Skin epidermis (tissue), 12 donors: ENCODE results near the gene TBC1D10B.

ENCODE experiments used
- H3K27ac ChIP-seq, 21 experiments: fragments of 200-600 bp; sonication (generic) in 11 of 21; one replicate each; pipeline ENCODE4 v1.5.0; 2020; ENCODE audit warnings: mild to moderate bottlenecking in 3 of 21, inconsistent platforms in 2 of 21, moderate library complexity in 2 of 21
- H3K4me3 ChIP-seq, 7 experiments: fragments of 200-600 bp; sonication (generic) in 2 of 7; one replicate each; pipeline ENCODE4 v1.5.0; 2020; ENCODE audit warnings: inconsistent platforms in 2 of 7, mild to moderate bottlenecking in 2 of 7, moderate library complexity in 1 of 7

The TBC1D10B gene

DNA sequence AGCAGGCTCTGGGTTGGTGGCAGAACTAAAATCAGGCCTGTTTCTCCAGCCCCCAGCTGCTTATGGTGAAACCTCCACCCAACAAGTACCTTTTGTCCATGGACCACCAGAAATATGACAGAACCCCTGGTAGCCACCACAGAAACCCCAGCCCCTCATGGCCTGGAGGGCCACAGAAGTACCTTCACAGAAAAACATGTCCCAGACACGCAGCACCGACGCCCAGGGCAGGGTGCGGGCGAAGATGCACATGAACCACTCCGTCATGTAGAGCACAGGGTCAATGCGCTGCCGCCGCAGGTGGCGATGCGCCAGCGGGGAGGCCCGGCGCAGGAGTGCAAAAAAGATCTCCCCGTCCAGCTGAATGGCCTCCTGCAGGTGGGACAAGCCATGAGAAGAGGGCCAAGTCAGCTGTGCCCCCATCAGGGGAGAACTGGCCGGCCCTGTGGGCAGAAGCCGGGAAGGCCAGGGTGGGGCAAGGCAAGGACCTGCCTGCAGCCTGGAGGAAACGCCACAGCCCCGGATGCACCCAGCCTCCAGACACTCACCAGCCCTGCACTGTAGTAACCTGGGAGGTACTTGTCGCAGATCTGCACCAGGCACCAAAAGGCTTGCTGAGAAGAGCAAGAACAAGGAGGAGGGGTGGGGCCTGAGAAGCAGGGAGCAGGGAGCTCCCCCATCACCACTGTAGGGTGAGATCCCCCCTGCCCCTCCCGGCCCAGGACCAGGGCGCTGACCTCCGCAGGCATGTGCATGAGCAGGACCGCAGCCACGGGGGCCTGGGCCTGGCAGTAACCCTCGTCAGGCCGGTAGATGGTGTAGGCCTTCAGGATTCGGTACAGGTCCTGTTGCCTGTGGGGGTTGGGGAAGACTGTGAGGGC is 11.1 kb downstream of the TBC1D10B start:
- H3K27ac ChIP-seq, result peak overlapping the region in 1 of 21 experiments; percentile 50
- no peak overlapping the region for H3K4me3 ChIP-seq

DNA sequence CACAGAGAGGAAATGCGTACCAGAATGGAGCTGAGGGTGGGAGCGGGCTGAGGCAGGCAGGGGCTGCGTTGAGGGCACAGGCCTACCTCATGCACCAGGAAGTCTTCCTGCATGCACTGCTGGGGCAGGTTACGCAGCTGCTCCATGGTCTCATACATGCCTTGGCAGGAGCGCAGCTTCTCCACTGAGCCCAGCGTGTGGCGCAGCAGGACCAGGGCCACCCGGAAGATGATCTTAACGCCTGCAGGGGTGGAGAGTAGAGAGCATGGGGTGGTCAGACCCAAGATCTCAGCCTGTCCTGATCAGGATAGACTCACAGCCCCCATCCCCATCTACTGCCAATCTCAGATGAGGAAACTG is 11.7 kb downstream of the TBC1D10B start:
- no peak overlapping the region for H3K27ac ChIP-seq
- H3K4me3 ChIP-seq, result no peak overlapping the region

DNA sequence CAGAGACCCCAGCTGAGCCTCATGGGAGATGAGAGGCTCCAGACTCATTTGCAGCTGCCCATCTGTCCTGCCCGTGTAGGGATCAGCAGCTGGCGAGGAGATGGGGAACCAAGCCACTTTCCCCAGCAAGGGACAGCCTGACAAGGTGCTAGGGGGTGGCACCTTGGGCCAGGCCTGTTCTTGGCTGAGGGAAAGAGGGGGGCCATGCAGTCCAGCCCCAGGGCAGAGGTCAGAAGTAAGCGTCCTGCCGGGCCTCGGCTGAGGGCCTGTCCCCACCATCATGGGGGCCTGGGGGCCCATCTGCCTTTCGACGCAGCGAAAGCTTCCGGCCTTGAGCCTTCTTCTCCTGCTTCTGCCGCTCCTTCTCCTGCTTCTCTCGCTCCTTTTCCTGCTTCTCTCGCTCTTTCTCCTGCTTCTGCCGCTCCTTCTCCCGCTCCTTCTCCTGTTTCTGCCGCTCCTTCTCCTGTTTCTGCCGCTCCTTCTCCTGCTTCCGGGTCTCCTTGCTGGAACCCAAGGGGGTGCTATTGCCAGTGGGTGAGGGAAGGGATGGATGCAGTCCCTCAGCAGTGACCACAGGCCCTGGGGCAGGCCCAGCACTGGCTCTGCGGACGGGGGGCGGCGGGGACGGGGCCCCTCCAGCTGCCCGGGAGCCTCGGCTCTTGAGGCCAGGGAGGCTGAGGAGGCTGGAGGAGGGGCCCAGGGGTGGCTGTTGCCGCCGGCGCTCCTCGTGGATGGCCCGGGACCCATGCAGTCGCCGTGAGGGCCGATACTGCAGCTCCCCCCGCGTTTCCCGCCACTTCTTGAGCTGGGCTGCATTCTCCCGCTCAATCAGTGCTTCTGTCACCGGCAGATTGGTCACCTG is 12.3 kb downstream of the TBC1D10B start:
- Histone ChIP-seq H3K27ac (peak overlapping the region in 2 of 21 experiments; percentile 27 to 31), H3K4me3 (no peak overlapping the region)

- H3K27ac ChIP-seq, result peak overlapping the region in 4 of 21 experiments; percentile 27 to 97 (median 94)
- no peak overlapping the region for H3K4me3 ChIP-seq
Measured at GRCh38 chr16:30357085-30357714, 13.1 kb downstream of the TBC1D10B start.

DNA sequence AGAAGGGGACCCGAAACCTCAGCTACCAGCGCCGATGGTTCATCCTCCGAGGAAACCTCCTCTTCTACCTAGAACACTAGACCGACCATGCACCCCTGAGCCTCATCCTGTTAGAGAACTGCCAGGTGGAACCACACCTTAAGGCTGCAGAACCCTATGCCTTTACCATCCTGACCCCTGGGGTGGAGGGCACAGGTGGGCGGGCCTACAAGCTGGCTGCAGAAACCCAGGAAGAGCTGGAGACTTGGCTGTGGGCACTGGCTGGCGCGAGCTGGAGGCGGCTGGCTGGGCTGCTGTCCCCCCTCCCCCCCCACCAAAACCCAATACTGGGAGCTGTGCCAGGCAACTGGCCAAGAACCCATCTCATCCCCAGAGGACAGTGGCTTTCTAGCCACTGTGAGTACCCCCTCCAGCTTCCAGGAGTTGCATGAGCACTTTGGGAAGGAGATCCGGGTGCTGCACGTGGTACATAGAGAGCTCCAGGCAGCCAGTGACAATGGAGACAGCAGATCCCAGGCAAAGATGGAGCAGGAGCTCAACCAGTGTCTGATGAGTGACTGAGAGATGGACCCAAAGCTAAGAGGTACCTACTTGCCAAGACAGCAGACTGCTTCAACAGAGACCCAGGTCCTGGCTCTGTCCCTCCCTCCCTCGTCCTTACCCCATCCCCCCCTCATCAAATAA is 13.8 kb downstream of the TBC1D10B start:
- peak overlapping the region in 17 of 21 experiments; percentile 81 to 97 (median 94) for H3K27ac ChIP-seq
- peak overlapping the region in 2 of 7 experiments; percentile 77 to 97 for H3K4me3 ChIP-seq

DNA sequence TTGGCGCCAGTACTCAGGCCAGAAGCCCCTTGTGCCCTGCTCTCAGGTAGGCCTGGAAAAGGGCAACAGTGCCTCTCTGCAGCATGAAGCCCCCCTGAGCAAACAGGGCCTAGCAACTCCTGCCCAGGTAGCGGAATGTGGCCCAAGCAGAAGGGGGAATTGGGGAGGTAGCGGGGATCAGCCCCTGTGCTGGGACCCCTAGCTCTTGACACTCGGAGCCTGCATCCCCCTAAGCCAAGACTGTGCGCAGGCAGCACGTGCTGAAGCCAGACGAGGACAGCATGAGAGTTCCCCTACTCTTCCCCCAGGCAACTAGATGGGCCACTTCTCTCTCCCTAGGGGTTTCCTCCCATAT is 14.4 kb downstream of the TBC1D10B start:
- H3K4me3 ChIP-seq, result peak overlapping the region; percentile 68 to 97 (median 77)

DNA sequence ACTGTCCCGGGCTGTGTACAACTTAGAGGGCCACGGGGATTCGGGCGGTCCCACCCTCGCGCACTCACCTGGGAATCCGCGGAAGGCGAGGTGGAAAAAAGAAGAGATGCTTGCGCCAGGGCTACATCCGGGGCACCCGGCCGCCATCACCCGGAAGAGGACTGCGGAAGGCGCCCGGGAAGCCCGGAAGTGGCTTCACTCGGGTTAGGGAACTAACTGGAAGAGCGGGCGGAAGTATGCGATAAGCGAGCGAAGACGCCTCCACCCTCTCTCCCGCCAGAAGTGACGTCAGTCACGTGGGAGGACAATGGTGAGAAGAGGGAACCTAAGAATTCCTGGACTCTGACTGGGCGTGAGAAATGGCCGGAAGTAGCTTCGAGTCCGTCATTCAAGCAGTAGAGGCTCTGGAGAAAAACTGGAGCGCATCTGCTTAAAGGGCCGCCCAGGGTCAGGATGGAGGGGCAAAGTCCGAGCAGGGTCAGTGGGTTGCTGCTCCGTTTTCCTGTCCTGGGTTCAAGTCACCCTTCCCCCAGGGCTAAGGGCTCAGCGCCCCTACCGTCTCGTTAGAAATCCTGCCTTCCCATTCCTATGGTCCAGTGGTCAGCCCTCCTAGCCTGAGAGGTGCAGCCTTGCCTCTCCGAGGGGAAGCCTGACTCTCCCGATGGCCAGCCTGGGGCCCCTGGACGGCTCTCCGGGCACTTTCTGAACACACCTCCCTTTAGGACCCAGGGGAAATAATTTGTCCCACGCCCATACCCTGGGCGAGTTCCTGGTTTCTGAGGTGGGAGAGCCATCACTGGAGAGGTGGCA is 14.9 kb downstream of the TBC1D10B start, which contains the start of gene CD2BP2:
Gene CD2BP2 (minus strand): TSS at position 165 of the 810 bp plus-strand sequence. CDS start 627 bp downstream, outside the sequence.
- H3K4me3 ChIP-seq, result peak within 1 kb of the TSS; percentile 68 to 97 (median 77)
- peak within 1 kb of the TSS; percentile 68 to 97 (median 94) for H3K27ac ChIP-seq

More for the DNA sequence above, 14.4 kb downstream of the TBC1D10B start:
- H3K27ac ChIP-seq, result peak overlapping the region; percentile 68 to 97 (median 94)

DNA sequence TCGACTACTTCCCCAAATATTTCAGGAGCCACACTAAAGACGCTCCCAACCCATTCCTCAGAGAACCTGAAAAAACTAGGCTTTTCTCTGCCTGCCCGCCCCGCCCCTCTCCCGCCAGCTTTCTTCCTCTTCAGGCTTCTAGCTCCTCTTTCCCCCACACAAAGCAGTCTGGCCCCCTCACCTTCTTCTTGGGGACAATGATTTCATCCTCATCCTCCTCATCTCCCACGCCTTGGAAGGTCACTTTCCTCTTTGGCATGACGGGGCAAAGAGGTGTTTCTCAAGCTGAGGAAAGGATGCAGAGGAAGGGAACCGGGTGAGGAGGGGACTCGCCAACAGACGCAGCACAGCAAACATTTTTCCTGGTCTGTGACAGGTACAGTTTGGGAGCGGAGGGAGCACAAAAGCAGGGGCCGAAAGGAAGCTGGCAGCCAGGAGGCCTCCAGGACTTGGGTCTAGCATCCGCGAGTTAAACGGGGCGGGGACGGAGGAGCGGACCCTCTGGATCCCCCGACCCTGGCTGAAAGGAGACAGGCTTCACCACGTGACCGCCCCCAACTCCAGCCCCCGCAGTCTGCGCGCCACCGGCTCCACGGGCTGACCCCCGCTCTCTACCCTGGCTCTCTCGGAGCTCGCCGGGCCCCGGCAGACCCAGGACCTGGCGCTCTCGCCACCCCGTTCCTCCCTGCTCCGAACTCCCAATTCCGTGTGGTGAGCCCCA is 15.7 kb downstream of the TBC1D10B start:
- peak overlapping the region; percentile 16 to 97 (median 94) for H3K27ac ChIP-seq
- H3K4me3 ChIP-seq, result peak overlapping the region; percentile 68 to 97 (median 77)

- Histone ChIP-seq H3K27ac (peak overlapping the region in 10 of 21 experiments; percentile 3 to 97 (median 96)), H3K4me3 (peak overlapping the region in 2 of 7 experiments; percentile 70 to 92)
Measured at GRCh38 chr16:30353438-30354129, 16.7 kb downstream of the TBC1D10B start.

GRCh38 chr16:30352488-30353401 is 17.5 kb downstream of the TBC1D10B start:
- H3K4me3 ChIP-seq, result no peak overlapping the region
- peak overlapping the region in 8 of 21 experiments; percentile 3 to 96 (median 50) for H3K27ac ChIP-seq

GRCh38 chr16:30351586-30352419 is 18.5 kb downstream of the TBC1D10B start:
- Histone ChIP-seq H3K27ac (peak overlapping the region in 9 of 21 experiments; percentile 3 to 96 (median 43)), H3K4me3 (no peak overlapping the region)

- no peak overlapping the region for H3K4me3 ChIP-seq
- H3K27ac ChIP-seq, result no peak overlapping the region
Measured at GRCh38 chr16:30351001-30351441, 19.3 kb downstream of the TBC1D10B start.

- no peak overlapping the region for H3K27ac ChIP-seq
Measured at GRCh38 chr16:30350134-30350871, 20.0 kb downstream of the TBC1D10B start.

DNA sequence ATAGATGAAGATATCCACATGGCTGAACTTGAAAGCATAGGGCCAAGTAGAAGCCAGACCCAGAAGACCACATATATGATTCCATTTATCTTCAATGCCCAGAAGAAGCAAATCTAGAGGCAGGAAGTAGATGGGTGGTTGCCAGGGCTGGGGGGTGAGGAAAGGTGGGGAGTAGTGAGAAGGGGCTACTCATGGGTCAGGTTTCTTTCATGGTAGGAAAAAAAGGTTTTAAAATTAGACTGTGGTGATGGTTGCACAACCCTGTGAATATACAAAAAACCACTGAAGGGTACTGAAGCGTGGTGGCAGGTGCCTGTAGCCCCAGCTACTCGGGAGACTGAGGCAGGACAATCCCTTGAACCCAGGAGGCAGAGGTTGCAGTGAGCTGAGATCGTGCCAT is 20.6 kb downstream of the TBC1D10B start:
- Histone ChIP-seq H3K27ac (peak overlapping the region in 1 of 21 experiments; percentile 18), H3K4me3 (no peak overlapping the region)

More at GRCh38 chr16:30350134-30350871, 20.0 kb downstream of the TBC1D10B start:
- no peak overlapping the region for H3K4me3 ChIP-seq
